Central memory CD8-positive, alpha-beta T cell (primary cell): Measurements from ENCODE around the gene CACNA1I.

Experiments used
- ATAC-seq: fragments of 150-1000 bp; cut with Tn5 transposase; replicated peaks from 2 replicates; pipeline ENCODE4 v1.10.0; 2022; ENCODE audit warnings: mild to moderate bottlenecking, moderate FRiP score, moderate number of reproducible peaks; ENCODE audit not compliant: poor library complexity, severe bottlenecking; ENCODE audit errors: extremely low read depth
- DNase-seq, 2 donors: peaks; one replicate each; pipeline ENCODE4 v3.0.0; 2021; ENCODE audit warnings: low spot score in 2 of 2
- H3K27ac Mint-ChIP-seq: one replicate; pipeline ENCODE4 v1.8.0; 2022; ENCODE audit warnings: low read depth, mild to moderate bottlenecking, moderate library complexity, mixed read lengths
- H3K27me3 Mint-ChIP-seq: one replicate; pipeline ENCODE4 v1.8.0; 2022; ENCODE audit warnings: mixed read lengths
- H3K36me3 Mint-ChIP-seq: one replicate; pipeline ENCODE4 v1.8.0; 2022; ENCODE audit warnings: mild to moderate bottlenecking, moderate library complexity, mixed read lengths; ENCODE audit not compliant: insufficient read depth
- H3K4me1 Mint-ChIP-seq: one replicate; pipeline ENCODE4 v1.8.0; 2022; ENCODE audit warnings: mixed read lengths
- H3K4me3 Mint-ChIP-seq: one replicate; pipeline ENCODE4 v1.8.0; 2022; ENCODE audit warnings: mild to moderate bottlenecking, moderate library complexity, mixed read lengths
- H3K9me3 Mint-ChIP-seq: one replicate; pipeline ENCODE4 v1.8.0; 2022; ENCODE audit warnings: mixed read lengths

Gene CACNA1I

DNA sequence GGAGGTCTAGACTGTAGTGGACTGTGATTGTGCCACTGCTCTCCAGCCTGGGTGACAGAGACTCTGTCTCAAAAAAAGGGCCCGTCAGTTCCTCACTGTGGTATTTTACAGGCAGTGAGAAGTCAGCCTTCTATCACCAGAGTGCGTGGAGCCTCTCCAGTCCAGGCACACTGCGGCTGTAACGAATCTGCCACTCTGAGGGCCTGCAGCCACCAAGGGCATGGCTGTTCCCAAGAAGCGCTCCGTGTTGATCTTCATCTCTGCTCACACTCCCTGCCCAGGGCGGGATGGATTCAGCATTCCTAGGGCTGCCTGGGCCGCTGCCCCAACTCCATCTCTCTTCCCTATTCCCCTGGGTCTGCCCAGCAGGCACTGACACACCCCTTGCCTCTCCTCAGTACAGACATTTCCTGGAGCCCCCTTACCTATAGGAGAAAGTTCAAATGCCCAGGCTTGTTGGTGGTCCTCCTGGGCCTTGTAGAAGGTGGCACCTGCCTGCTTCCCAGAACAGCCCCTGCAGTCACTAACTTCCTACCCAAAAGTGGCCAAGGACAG is 148.4 kb downstream of the CACNA1I start:
- ATAC-seq (no peak), DNase-seq (no peak)
- H3K4me1 Mint-ChIP-seq = no peaks in the 10 kb centered on the region
- no peak overlapping the region for H3K4me3 Mint-ChIP-seq
- no peak overlapping the region for H3K27ac Mint-ChIP-seq
- H3K36me3 Mint-ChIP-seq = no peaks in the 10 kb centered on the region
- no peaks in the 10 kb centered on the region for H3K27me3 Mint-ChIP-seq
- no peaks in the 10 kb centered on the region for H3K9me3 Mint-ChIP-seq

DNA sequence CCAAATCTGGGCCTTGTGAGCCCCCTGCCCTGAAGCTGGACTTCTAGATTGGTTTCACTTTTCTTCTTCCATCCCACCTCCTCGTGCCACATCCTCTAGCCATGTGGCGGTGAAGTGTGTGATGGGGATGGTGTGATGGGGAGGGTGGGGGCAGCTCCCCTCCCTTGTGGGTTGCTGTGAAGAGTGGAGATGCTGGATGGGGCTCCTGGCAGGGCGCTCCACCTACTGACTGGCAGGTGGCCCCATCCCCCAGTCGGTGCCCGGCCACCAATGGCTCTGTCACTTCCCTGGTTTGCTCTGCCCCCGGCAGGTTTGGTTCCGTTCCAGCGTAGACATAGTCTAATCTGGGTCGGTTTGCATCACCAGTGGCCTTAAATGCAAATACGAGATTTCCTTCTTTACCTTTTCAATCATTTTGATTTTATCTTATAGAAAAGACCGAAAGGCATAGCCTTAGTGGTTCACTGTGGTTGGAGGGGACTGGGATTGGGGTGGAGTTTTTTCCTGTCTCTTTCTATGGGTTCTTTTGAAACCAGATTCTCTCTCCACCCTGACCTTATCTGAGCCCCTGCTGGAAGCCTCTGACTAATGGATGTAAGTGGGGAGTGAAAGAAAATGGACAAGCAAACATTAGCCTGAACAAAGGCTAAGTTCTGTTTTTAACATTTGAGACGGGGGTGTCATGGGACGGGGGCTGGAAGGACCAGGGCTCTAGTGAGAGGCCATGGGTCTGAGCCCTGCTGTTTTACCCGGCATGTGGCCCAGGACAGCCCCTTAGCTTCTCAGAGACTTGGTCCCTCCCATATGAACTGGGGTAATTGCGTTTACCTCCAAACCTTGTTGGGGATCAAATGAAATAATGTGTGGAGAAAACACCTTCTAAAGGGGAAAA is 149.3 kb downstream of the CACNA1I start:
- no peak for ATAC-seq
- Mint-ChIP-seq H3K4me1 (no peaks in the 10 kb centered on the region), H3K27me3 (no peaks in the 10 kb centered on the region), H3K9me3 (no peaks in the 10 kb centered on the region), H3K27ac (no peak overlapping the region), H3K36me3 (no peaks in the 10 kb centered on the region), H3K4me3 (no peak overlapping the region)
- DNase-seq = no peak

DNA sequence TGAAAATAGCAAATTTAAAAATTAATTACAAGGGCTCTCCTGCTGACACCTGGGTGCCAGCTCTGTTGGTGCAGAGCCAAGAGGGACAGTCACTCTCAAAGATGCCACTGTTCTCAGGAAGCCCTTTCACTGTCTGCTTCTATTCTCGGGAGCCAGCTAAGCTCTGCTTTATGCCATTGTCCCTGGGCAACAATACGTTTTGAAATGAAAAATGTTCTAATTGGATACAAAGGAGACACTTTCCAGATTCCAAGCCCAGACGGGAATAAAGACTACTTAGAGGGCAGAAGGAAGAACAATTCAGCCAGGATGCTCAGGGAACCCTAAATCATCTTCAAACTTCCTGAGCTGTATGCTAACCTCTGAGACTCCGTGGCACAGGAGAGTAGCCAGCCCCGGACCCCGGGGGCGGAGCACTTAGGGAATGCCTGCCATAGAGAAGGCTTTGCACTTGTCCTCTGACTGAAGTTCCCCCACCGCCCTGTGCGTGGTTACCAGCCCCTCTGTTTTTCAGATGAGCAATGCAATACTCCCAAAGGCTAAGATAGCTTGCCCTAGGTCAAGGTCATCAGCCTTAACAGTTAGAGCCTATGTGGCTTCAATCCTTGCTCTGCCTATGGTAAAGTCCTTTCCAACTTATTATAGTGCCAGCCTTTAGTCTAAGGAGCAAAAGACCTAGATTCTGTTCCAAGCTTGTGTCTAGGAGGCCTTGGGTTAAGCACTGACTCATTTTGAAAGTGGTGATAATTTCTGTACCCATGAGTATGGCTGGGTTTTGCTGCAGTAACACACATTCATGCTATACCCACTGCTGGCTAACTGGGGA is 150.9 kb downstream of the CACNA1I start:
- Mint-ChIP-seq H3K27me3 (no peaks in the 10 kb centered on the region), H3K27ac (no peak overlapping the region), H3K36me3 (no peaks in the 10 kb centered on the region), H3K9me3 (no peaks in the 10 kb centered on the region), H3K4me1 (no peaks in the 10 kb centered on the region), H3K4me3 (no peak overlapping the region)
- DNase-seq (no peak), ATAC-seq (no peak)

DNA sequence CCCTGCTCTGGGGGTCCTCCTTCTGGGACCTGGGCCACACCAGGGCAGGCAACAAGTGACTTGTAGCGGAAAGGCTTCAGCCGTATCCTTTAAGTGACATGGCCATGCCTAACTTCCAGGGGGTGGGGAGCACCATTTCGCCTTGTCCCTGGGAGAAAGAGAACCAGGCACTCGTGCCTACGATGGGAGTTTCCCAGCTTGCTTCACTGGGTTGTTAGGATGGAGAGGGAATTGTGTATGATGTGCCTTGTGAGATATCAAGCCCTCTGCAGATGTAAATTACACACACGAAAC is 151.4 kb downstream of the CACNA1I start:
- no peaks in the 10 kb centered on the region for H3K9me3 Mint-ChIP-seq
- no peak for DNase-seq
- H3K36me3 Mint-ChIP-seq = no peaks in the 10 kb centered on the region
- no peaks in the 10 kb centered on the region for H3K4me1 Mint-ChIP-seq
- ATAC-seq = no peak
- no peak overlapping the region for H3K27ac Mint-ChIP-seq
- H3K27me3 Mint-ChIP-seq = no peaks in the 10 kb centered on the region
- no peak overlapping the region for H3K4me3 Mint-ChIP-seq

DNA sequence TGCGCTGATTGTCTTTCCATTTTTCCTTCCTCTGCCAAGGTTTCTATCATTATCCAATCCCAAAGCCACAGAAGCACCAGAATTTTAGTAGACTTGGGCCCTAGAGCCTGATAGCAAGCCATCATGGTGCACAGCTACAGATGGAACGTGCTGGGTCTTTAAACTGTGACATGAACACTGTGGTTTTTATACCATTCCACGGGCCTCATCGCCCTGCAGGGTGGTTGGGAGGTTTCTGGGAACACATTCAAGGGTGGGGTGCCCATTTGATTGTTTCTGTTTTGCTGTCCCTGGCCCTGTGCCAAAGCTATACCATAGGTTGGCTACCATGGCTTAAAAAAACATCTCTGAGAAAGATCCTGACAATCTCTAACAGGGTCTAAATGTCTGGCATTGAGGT is 151.9 kb downstream of the CACNA1I start:
- DNase-seq (no peak), ATAC-seq (no peak)
- no peaks in the 10 kb centered on the region for H3K4me1 Mint-ChIP-seq

DNA sequence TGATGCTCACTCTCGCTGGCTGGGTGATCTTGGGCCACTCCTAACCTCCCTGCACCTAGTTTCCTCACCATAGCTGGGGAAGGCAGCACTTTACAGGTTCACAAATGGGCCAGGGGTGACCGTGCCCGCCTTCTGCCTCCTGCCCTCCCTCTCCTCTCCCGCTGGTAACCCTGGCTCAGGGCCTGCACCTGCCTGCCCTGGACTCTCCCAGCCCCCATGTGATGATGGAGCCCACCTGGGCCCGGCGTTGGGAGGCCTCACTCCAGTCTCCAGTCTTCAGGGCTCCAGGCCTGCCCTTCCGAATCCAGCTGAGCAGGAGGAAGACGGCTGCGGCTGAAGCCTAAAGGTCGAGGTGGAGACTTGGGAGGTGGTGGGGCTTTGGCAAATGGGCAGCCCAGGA is 152.9 kb downstream of the CACNA1I start:
- Mint-ChIP-seq H3K36me3 (no peaks in the 10 kb centered on the region), H3K27me3 (no peaks in the 10 kb centered on the region), H3K27ac (no peak overlapping the region), H3K9me3 (no peaks in the 10 kb centered on the region), H3K4me1 (no peaks in the 10 kb centered on the region), H3K4me3 (no peak overlapping the region)
- DNase-seq (no peak), ATAC-seq (no peak)

More for the DNA sequence above, 151.9 kb downstream of the CACNA1I start:
- Mint-ChIP-seq H3K27ac (no peak overlapping the region), H3K4me3 (no peak overlapping the region), H3K36me3 (no peaks in the 10 kb centered on the region), H3K27me3 (no peaks in the 10 kb centered on the region), H3K9me3 (no peaks in the 10 kb centered on the region)

DNA sequence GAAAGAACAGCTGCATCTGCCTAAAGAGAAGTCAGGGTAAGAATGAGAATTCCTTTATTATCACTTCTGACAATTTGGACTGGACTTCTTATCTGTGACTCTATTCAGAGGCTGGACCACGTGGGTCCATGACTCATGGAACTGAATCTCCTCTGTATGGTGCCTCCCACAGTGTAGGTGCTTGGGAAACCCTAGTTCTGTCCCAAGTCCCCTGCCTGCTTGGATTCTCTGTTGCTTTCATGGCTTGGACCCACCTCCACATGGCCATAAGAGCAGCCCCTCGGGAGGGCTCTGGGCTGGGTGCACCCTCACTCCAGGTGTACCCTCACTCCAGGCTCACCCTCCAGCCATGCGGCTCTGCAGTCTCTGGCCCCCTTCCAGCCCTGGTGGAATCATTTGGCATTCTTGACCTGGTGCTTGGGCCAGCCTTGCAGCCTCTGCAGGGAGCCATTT is 153.4 kb downstream of the CACNA1I start:
- Mint-ChIP-seq H3K4me3 (no peak overlapping the region), H3K4me1 (no peaks in the 10 kb centered on the region), H3K27ac (no peak overlapping the region), H3K36me3 (no peaks in the 10 kb centered on the region), H3K27me3 (no peaks in the 10 kb centered on the region), H3K9me3 (no peaks in the 10 kb centered on the region)
- ATAC-seq (no peak), DNase-seq (no peak)

DNA sequence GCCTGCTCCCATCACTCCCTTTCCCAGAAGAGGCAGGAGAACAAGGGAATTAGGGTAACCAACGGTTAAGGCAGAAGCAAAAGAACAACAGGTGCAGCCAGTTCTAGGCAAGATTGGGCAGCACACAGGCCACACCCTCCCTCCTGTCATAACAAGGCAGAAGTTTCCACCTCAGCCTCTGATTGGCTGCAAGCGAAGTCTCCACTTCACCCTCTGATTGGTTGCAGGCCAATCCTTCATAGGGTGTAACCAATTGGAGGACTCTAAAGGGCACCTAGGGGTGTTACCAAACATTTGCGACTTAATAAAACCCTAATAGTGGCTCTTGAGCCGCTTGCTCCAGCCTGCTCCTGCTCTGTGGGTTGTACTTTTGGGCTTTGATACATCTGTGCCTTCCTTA is 153.8 kb downstream of the CACNA1I start:
- DNase-seq = no peak
- no peak overlapping the region for H3K4me3 Mint-ChIP-seq
- H3K27me3 Mint-ChIP-seq = no peaks in the 10 kb centered on the region
- no peaks in the 10 kb centered on the region for H3K4me1 Mint-ChIP-seq
- no peaks in the 10 kb centered on the region for H3K9me3 Mint-ChIP-seq
- no peak overlapping the region for H3K27ac Mint-ChIP-seq
- ATAC-seq = no peak
- no peaks in the 10 kb centered on the region for H3K36me3 Mint-ChIP-seq

DNA sequence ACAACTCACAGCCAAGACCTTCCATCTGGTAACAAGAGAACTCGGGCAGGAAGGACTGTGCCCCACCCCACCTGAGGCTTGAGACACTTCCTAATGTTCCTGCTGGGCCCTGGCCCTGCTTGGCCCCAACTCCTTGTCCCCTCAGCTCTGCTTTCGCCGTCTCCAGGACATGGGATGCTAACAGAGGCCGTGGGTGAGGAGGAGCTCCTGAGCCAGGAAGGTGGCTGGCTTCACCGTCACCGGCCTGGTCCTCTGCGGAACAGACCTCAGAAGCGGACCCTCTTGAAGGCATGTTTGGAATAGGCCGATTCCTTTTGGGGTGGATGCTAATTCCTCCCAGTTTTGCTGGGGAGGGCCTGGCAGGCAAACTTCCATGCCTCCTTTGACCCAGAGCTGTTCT is 154.3 kb downstream of the CACNA1I start:
- Mint-ChIP-seq H3K4me1 (no peaks in the 10 kb centered on the region), H3K4me3 (no peak overlapping the region), H3K27me3 (no peaks in the 10 kb centered on the region), H3K27ac (no peak overlapping the region), H3K36me3 (no peaks in the 10 kb centered on the region), H3K9me3 (no peaks in the 10 kb centered on the region)
- ATAC-seq = no peak
- no peak for DNase-seq

DNA sequence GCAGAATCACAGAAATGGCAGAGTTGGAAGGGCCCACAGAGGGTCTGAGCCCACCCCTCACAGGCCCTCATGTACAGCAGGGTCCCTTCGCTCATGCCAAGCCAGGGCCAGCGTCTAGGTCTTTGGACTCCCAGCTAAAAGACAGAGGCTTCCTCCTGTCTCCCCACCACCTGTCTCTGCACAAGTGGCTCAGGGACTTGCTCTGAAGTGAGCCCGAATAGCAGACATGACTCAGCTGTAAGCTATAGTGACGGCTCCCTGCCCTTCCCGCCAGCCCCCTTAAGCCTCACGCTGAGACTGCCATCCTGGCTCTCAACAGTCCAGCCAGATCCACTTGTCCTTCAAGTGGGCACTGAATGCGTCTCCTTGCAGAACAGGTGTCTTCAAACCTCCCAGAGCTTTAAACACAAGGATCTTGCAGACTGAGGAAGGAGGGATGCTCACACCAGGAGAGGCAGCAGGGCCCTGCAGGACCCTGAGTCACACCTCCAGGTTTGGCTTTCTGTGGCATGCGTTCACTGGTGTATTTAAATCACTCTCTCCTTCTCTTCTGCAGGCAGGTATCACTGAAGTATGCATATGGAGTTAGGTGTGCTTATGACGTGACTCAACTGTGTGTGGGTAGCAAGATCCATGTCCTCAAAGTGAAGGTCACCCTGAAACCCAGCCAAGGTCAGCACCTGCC is 154.9 kb downstream of the CACNA1I start:
- H3K9me3 Mint-ChIP-seq = no peaks in the 10 kb centered on the region
- DNase-seq = no peak
- no peak overlapping the region for H3K27ac Mint-ChIP-seq
- no peaks in the 10 kb centered on the region for H3K36me3 Mint-ChIP-seq
- no peak overlapping the region for H3K4me3 Mint-ChIP-seq
- no peaks in the 10 kb centered on the region for H3K4me1 Mint-ChIP-seq
- H3K27me3 Mint-ChIP-seq = no peaks in the 10 kb centered on the region
- no peak for ATAC-seq

DNA sequence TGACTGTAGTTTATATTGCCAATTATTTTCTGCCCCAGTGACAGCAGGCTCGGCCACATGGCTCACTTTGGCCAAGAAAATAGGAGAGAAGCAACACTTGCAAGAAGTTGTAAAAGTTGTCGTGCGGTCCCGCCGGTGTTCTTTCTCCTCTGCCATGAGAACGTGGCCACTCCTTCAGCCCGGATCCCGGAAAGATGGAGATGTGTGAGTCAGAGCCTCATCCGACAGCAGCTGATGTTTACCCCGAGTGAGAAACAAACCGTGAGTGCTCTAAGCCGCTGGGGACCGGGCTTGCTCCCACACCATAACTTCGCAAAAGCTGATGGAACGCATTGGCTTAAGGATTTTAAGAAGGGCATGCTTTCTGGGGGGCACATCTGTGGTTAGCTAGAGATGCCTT is 157.0 kb downstream of the CACNA1I start:
- H3K36me3 Mint-ChIP-seq = peaks cover 2% of the 10 kb centered on the region
- no peaks in the 10 kb centered on the region for H3K9me3 Mint-ChIP-seq
- no peak overlapping the region for H3K27ac Mint-ChIP-seq
- H3K4me3 Mint-ChIP-seq = no peak overlapping the region
- H3K27me3 Mint-ChIP-seq = no peaks in the 10 kb centered on the region
- ATAC-seq = no peak
- DNase-seq = no peak
- H3K4me1 Mint-ChIP-seq = no peaks in the 10 kb centered on the region

DNA sequence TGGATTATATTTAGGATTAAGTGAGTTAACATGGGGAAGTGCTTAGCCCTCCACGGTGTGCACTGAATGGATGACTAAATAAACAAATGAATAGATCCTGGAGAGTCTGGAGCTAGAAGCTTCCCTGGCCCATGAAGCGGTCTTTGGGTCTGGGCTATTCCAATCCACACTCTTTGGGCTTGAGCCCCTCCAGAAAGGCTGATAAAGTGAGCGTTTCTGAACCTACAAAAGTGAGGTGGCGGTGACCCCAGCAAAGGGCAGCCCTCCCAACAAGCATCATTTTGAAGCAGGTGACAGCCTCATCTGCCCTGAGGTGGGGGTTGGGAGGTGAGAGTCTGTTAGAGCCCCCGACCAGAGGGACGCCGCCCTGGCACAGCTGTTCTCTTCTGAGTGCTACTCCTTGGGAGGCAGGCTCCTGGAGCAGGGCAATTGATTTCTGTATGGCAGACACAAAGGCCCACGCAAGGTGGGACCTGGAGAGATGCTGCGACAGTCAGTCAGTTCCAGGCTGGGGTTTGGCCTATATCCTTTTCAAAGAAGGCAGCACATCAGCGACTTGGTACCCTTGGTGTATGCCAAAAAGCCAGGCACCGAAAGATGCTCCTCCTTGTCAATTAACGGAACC is 157.8 kb downstream of the CACNA1I start:
- no peak overlapping the region for H3K27ac Mint-ChIP-seq
- DNase-seq = no peak

More for the DNA sequence above, 157.8 kb downstream of the CACNA1I start:
- H3K36me3 Mint-ChIP-seq = peaks cover 2% of the 10 kb centered on the region
- H3K27me3 Mint-ChIP-seq = no peaks in the 10 kb centered on the region
- no peaks in the 10 kb centered on the region for H3K4me1 Mint-ChIP-seq
- no peak for ATAC-seq
- H3K4me3 Mint-ChIP-seq = no peak overlapping the region
- no peaks in the 10 kb centered on the region for H3K9me3 Mint-ChIP-seq
